Ovary (tissue), 3 donors: ENCODE measurements around the gene SERBP1.

Experiments
- EP300 ChIP-seq: sonication (generic); formaldehyde crosslinking; IDR thresholded peaks from one replicate; pipeline ENCODE4 v1.6.1; 2017; ENCODE audit warnings: antibody characterized with exemption
- POLR2A ChIP-seq: fragments of 450-650 bp; IDR thresholded peaks from one replicate; pipeline ENCODE4 v1.6.1; 2017; ENCODE audit warnings: antibody characterized with exemption, mild to moderate bottlenecking, moderate library complexity
- TF ChIP-seq, protein P1 (sequence below), 3 donors: fragments of 450-650 bp in 2 of 3; fragments of 200-600 bp in 1 of 3; IDR thresholded peaks; one replicate each; pipeline versions ENCODE4 v1.5.1 to v1.8.0; 2016 to 2022; ENCODE audit warnings: antibody characterized with exemption in 3 of 3, mild to moderate bottlenecking in 1 of 3
- donor health status: DM: no; HTN: no; CAD: no.

DNA sequence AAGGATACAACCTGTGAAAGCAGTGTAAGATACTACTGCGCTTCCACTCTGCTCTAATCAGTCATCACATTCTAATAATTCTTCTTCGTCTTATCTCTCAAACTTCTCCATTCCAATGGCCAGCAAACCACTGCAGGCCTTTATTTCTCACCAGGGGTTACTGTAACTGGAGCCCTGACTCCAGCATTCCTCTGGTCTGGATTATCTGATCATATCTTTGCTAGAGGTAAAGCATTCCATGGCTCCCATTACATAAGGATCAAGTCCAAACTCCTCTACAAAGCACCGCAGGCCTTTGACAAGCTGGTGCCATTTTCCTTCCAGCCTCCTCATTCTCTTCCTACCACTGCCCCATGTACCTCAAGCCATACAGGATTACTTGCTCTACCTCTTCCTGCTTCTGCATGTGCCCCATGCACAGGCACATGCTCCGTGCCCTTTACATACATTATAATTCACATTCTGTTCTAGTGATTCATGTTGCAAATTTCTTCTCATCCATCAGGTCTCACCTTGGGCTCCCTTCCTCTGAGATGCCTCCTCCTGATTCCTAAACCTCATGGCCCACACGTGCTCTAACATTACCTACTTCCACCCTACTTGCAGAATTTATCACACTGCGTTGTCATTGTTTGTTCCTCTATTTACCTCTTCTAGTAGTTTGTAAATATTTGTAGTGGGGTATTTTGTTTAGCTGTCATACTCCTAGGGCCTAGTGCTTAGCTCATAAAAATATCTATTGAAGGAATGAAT is 9.3 kb upstream of the SERBP1 start:
- TF ChIP-seq, protein P1, sequence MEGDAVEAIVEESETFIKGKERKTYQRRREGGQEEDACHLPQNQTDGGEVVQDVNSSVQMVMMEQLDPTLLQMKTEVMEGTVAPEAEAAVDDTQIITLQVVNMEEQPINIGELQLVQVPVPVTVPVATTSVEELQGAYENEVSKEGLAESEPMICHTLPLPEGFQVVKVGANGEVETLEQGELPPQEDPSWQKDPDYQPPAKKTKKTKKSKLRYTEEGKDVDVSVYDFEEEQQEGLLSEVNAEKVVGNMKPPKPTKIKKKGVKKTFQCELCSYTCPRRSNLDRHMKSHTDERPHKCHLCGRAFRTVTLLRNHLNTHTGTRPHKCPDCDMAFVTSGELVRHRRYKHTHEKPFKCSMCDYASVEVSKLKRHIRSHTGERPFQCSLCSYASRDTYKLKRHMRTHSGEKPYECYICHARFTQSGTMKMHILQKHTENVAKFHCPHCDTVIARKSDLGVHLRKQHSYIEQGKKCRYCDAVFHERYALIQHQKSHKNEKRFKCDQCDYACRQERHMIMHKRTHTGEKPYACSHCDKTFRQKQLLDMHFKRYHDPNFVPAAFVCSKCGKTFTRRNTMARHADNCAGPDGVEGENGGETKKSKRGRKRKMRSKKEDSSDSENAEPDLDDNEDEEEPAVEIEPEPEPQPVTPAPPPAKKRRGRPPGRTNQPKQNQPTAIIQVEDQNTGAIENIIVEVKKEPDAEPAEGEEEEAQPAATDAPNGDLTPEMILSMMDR (IDR thresholded peaks at IDR 0.05) = no peak
- TF ChIP-seq POLR2A (no peak), EP300 (no peak)
